Gastrocnemius medialis (tissue), 4 donors: ENCODE results near the gene CD82. TPM values are rescaled to one million over a fixed set of nuclear protein-coding genes. Genes with fewer than 3 reads are reported as not detected.

Experiments
- ATAC-seq, 2 donors: fragments of 150-250 bp; one replicate each; pipeline ENCODE4 v1.9.1; 2016
- DNase-seq, 2 donors: peaks; one replicate each; pipeline ENCODE4 v3.0.0-alpha.2; 2019
- H3K27ac ChIP-seq, 4 donors: fragments of 200-600 bp; sonication (generic); 1 replicate in 1 of 4; 2 replicates in 3 of 4; pipeline ENCODE4 v1.5.1; 2016 to 2018; ENCODE audit warnings: mild to moderate bottlenecking in 2 of 4, moderate library complexity in 1 of 4
- H3K27me3 ChIP-seq, 3 donors: fragments of 200-600 bp; sonication (generic) in 2 of 3; 1 replicate in 1 of 3; 2 replicates in 2 of 3; pipeline versions ENCODE4 v1.5.1 to v1.6.0; 2016 to 2019; ENCODE audit warnings: mild to moderate bottlenecking in 1 of 3, moderate library complexity in 1 of 3
- H3K36me3 ChIP-seq, 2 donors: fragments of 200-600 bp; sonication (generic) in 1 of 2; one replicate each; pipeline ENCODE4 v1.5.1; 2017 to 2018
- H3K4me1 ChIP-seq, 2 donors: fragments of 200-600 bp; sonication (generic) in 1 of 2; one replicate each; pipeline ENCODE4 v1.5.1; 2016 to 2017; ENCODE audit warnings: mild to moderate bottlenecking in 2 of 2
- H3K4me3 ChIP-seq, 4 donors: fragments of 200-600 bp; sonication (generic) in 3 of 4; 1 replicate in 1 of 4; 2 replicates in 3 of 4; pipeline ENCODE4 v1.5.1; 2016 to 2019; ENCODE audit warnings: mild to moderate bottlenecking in 2 of 4
- H3K9me3 ChIP-seq, 3 donors: fragments of 200-600 bp; sonication (generic) in 2 of 3; 1 replicate in 1 of 3; 2 replicates in 2 of 3; pipeline ENCODE4 v1.5.1; 2016 to 2019
- POLR2A ChIP-seq, 2 donors: fragments of 450-650 bp; IDR thresholded peaks; one replicate each; pipeline ENCODE4 v1.6.1; 2017; ENCODE audit warnings: antibody characterized with exemption in 2 of 2, mild to moderate bottlenecking in 2 of 2, moderate library complexity in 2 of 2
- in situ Hi-C, 4 donors: fragments of 200-750 bp; cut with MboI; loops; one replicate each; pipeline versions ENCODE4 v1.15.0 to v1.8.0; 2017; ENCODE audit warnings: low sequenced_read_pairs in 4 of 4
- intact Hi-C: fragments of 100-400 bp; cut with DNase I; formaldehyde crosslinking; loops from one replicate; pipeline ENCODE4 v1.15.1; 2023; ENCODE audit warnings: low total_unique reads
- total RNA-seq, 4 donors: library from RNA; depleted of rRNA; stranded (reverse); fragments of >200 nt; gene quantifications; one replicate each; pipeline versions ENCODE4 v1.1.0 to v1.2.3, GENCODE V29; 2016
- TF ChIP-seq, protein P1 (sequence below), 5 experiments: fragments of 450-650 bp in 3 of 5; fragments of 200-600 bp in 2 of 5; sonication (generic) in 2 of 5; IDR thresholded peaks in 4 of 5; conservative IDR thresholded peaks in 1 of 5; 1 replicate in 4 of 5; 2 replicates in 1 of 5; pipeline ENCODE4 v1.5.1; 2016 to 2019; ENCODE audit warnings: antibody characterized with exemption in 5 of 5, mild to moderate bottlenecking in 3 of 5, moderate library complexity in 3 of 5

Gene CD82
- total RNA-seq, 4 donors from 2014 or later, result 4.5 to 17.5 (median 13.5) TPM

DNA sequence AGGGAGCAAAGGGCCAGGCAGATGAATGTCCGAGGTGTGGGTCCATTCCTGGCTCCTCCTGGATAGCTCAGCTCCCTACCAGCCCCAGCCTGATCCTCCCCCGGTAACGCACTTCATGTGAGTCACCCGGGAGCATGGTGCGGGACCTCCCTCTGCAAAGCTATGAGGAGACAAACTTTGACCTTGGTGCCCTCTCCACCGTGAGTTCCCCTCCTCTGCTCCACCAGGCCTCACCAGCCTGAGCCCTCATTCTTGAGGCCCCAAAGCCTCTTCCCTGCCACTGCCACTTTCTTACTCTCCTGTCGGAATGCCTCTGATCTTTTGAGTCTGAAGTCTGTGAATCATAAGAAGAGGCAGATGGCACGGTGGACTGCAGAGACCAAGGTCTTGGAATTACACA is 37.4 kb upstream of the CD82 start:
- H3K36me3 ChIP-seq, result no peaks in the 10 kb centered on the region
- in situ Hi-C loops, result no loop called here
- no peaks in the 10 kb centered on the region for H3K9me3 ChIP-seq
- no peak for ATAC-seq
- no peaks in the 10 kb centered on the region for H3K27me3 ChIP-seq
- no peaks in the 10 kb centered on the region for H3K4me1 ChIP-seq
- H3K4me3 ChIP-seq, result no peak overlapping the region
- intact Hi-C loops, result no loop called here
- DNase-seq, result no peak
- no peak overlapping the region for H3K27ac ChIP-seq
- TF ChIP-seq, protein P1, sequence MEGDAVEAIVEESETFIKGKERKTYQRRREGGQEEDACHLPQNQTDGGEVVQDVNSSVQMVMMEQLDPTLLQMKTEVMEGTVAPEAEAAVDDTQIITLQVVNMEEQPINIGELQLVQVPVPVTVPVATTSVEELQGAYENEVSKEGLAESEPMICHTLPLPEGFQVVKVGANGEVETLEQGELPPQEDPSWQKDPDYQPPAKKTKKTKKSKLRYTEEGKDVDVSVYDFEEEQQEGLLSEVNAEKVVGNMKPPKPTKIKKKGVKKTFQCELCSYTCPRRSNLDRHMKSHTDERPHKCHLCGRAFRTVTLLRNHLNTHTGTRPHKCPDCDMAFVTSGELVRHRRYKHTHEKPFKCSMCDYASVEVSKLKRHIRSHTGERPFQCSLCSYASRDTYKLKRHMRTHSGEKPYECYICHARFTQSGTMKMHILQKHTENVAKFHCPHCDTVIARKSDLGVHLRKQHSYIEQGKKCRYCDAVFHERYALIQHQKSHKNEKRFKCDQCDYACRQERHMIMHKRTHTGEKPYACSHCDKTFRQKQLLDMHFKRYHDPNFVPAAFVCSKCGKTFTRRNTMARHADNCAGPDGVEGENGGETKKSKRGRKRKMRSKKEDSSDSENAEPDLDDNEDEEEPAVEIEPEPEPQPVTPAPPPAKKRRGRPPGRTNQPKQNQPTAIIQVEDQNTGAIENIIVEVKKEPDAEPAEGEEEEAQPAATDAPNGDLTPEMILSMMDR (IDR thresholded peaks at IDR 0.05 in 4 of 5, conservative IDR thresholded peaks at IDR 0.05 in 1 of 5), result no peak
- TF ChIP-seq POLR2A (IDR thresholded peaks at IDR 0.05), result no peak

DNA sequence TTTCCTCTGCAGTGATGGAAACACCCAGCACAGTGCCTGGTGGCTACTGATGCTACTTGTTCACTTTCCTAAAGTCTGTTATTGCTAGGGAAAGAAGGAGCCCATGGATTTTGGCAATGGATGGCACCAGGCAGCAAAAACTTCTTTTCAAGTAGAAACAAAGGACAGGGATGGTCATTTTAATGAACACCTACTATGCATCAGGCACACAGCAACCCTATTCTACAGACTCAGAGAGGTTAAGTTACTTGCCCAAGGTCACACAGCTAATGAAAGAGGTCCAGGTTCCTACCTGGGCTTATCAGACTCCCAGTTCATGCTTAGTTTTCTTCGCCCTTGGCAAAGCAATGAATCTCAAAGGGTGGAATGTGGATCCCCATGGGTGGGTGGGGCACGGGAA is 36.9 kb upstream of the CD82 start:
- intact Hi-C loops, result no loop called here
- Histone ChIP-seq H3K27me3 (no peaks in the 10 kb centered on the region), H3K27ac (no peak overlapping the region), H3K9me3 (no peaks in the 10 kb centered on the region), H3K4me1 (no peaks in the 10 kb centered on the region), H3K36me3 (no peaks in the 10 kb centered on the region), H3K4me3 (no peak overlapping the region)
- in situ Hi-C loops, result no loop called here
- DNase-seq (no peak), ATAC-seq (no peak)
- TF ChIP-seq POLR2A (IDR thresholded peaks at IDR 0.05), result no peak
- TF ChIP-seq, protein P1 (IDR thresholded peaks at IDR 0.05 in 4 of 5, conservative IDR thresholded peaks at IDR 0.05 in 1 of 5), result no peak

DNA sequence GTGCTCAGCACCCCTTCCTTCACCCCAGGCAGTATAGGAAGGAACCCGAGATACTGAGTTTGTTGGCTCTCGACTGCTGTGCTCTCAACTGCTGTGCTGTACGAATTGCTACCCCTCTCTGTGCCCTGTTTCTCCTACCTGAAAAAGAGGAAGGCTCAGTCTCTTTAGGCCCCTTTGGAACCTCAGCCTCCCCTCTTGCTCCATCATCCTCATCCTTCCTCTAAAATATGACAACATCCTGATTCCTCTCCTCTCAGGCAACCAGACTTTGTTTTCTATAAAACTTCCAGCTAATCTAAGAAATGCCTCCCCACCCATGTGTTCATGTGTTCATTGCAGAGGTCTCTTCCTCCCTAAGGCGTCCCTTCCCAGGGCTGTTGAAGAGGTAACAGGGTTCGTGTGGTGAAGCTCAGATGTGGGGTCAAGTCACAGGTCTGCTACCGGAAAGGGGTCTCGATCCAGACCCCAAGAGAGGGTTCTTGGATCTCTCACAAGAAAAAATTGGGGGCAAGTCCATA is 35.5 kb upstream of the CD82 start:
- DNase-seq (no peak), ATAC-seq (no peak)
- Histone ChIP-seq H3K9me3 (no peaks in the 10 kb centered on the region), H3K4me3 (no peak overlapping the region), H3K27me3 (no peaks in the 10 kb centered on the region), H3K27ac (no peak overlapping the region), H3K36me3 (no peaks in the 10 kb centered on the region), H3K4me1 (no peaks in the 10 kb centered on the region)
- no peak for TF ChIP-seq POLR2A (IDR thresholded peaks at IDR 0.05)
- TF ChIP-seq, protein P1 (IDR thresholded peaks at IDR 0.05 in 4 of 5, conservative IDR thresholded peaks at IDR 0.05 in 1 of 5), result no peak
- in situ Hi-C loops (loop anchor here in 2 of 4 donors (10.0 kb wide), 2 partner anchors 235 to 425 kb away; no protein-coding TSS in a partner anchor), intact Hi-C loops (no loop called here)

DNA sequence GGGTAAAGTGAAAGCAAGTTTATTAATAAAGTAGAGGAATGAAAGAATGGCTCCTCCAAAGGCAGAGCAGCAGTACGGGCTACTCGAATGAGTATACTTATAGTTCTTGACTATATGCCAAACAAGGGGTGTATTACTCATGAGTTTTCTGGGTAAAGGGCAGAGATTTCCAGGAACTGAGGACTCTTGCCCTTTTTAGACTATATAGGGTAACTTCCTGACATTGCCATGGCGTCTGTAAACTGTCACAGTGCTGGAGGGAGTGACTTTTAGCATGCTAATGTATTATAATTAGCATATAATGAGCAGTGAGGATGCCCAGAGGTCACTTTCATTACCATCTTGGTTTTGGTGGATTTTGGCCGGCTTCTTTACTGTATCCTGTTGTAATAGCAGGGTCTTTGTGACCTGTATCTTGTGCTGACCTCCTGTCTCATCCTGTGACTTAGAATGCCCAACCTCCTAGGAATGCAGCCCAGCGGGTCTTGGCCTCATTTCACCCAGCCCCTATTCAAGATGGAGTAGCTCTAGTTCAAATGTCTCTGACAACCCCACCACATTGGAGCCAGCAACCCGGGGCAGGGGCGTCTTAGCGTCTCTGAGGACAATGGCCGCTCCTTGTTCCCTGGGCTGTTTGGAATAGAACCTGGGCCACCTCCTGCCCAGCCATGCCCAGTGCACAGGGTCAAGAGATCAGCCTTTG is 34.9 kb upstream of the CD82 start:
- no peak overlapping the region for H3K27ac ChIP-seq
- intact Hi-C loops, result no loop called here
- H3K4me1 ChIP-seq, result no peaks in the 10 kb centered on the region
- H3K27me3 ChIP-seq, result no peaks in the 10 kb centered on the region
- ATAC-seq (no peak), DNase-seq (no peak)
- H3K36me3 ChIP-seq, result no peaks in the 10 kb centered on the region
- in situ Hi-C loops, result loop anchor here in 2 of 4 donors (10.0 kb wide), 2 partner anchors 236 to 426 kb away; no protein-coding TSS in a partner anchor
- no peak for TF ChIP-seq POLR2A (IDR thresholded peaks at IDR 0.05)
- TF ChIP-seq, protein P1 (IDR thresholded peaks at IDR 0.05 in 4 of 5, conservative IDR thresholded peaks at IDR 0.05 in 1 of 5), result no peak
- no peaks in the 10 kb centered on the region for H3K9me3 ChIP-seq
- no peak overlapping the region for H3K4me3 ChIP-seq
